GM06990 (cell line): ENCODE results near the gene HDGFL3.
A peak's percentile ranks its signal among the peaks of the same experiment; 100 is the strongest.

Source experiments
- DNase-seq: peaks from one replicate; pipeline ENCODE4 v3.0.0-alpha.2; 2011; ENCODE audit not compliant: insufficient read length; ENCODE audit errors: extremely low read depth
- H3K27me3 ChIP-seq: replicated peaks from 2 replicates; pipeline ENCODE4 v1.6.0; 2011; ENCODE audit warnings: low read length; ENCODE audit not compliant: control insufficient read depth, insufficient read depth
- H3K36me3 ChIP-seq: 2 replicates; pipeline ENCODE4 v1.5.1; 2011; ENCODE audit warnings: low read length; ENCODE audit not compliant: control insufficient read depth, insufficient read depth
- H3K4me3 ChIP-seq: replicated peaks from 2 replicates; pipeline ENCODE4 v1.5.1; 2011; ENCODE audit warnings: low read depth, mild to moderate bottlenecking, control low read depth, low read length
- CTCF ChIP-seq: IDR thresholded peaks from 2 replicates; pipeline ENCODE4 v1.5.1; 2011; ENCODE audit warnings: low read length, control low read depth, mild to moderate bottlenecking, inconsistent platforms; ENCODE audit not compliant: insufficient read depth, poor library complexity, severe bottlenecking

The HDGFL3 gene

DNA sequence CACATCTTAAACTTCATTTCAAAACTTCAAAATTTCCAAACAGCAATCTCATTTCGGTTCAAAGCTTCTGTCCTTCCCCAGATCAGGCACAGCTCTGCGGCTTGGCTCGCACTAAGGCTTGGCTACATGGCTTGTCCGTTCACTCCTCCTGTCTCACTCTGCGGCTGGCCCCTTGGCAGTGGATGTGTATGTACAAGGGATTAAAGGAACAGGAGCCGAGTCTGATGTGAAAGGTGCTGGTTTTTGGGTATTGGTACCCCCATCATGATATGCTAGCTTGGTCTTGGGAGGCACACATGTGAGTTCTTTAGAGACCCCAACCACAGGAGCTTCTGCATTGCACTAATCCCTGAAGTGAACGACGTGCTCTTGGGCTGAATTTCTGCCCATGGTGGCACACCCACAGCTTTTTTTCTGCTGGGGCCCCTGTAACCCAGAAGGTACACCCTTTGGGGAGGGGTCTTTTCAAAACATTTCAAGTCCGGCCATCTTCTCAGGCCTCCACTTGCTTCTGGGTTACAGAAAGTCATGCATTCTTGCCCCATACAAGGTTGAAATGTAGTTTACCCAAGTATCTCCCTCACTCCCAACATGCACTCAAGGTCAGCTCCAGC, 87.5 kb downstream of the HDGFL3 start:
- no peak overlapping the region for H3K4me3 ChIP-seq
- H3K36me3 ChIP-seq, result no peaks in the 10 kb centered on the region; the same call in 1 of the 2 replicates
- DNase-seq, result no peak
- H3K27me3 ChIP-seq, result no peaks in the 10 kb centered on the region
- no peak for TF ChIP-seq CTCF

GRCh38 chr15:83118968-83119367, 88.7 kb downstream of the HDGFL3 start:
- Histone ChIP-seq H3K4me3 (no peak overlapping the region), H3K36me3 (no peaks in the 10 kb centered on the region; the same call in 1 of the 2 replicates), H3K27me3 (no peaks in the 10 kb centered on the region)
- no peak for DNase-seq
- TF ChIP-seq CTCF, result no peak

GRCh38 chr15:83118291-83118827, 89.3 kb downstream of the HDGFL3 start:
- Histone ChIP-seq H3K27me3 (no peaks in the 10 kb centered on the region), H3K4me3 (no peak overlapping the region), H3K36me3 (no peaks in the 10 kb centered on the region; the same call in 1 of the 2 replicates)
- no peak for DNase-seq
- no peak for TF ChIP-seq CTCF

- TF ChIP-seq CTCF, result no peak
- Histone ChIP-seq H3K36me3 (no peaks in the 10 kb centered on the region), H3K27me3 (no peaks in the 10 kb centered on the region), H3K4me3 (no peak overlapping the region)
- peak; percentile 52 for DNase-seq
These were observed 91.6 kb downstream of the HDGFL3 start for GRCh38 chr15:83115831-83116565.

DNA sequence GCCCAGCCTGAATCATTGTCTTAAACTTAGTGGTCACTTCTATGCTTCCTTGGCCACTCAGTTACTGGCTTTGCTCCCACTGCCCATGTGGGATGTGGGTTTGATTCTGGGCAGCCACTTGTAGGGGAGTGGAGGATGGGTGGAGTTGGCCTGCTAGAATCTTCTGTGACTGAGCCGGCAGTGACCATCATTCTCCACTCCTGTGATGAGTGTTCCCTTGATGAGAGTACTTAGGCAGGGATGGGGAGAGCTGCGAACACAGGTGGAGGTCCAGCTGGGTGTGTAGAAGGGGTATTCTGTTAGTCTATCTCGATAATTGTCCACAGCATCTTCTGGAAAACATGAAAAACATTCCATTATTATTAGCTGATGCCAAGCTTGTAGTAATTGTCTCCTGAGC, 92.2 kb downstream of the HDGFL3 start:
- TF ChIP-seq CTCF, result no peak
- no peaks in the 10 kb centered on the region for H3K27me3 ChIP-seq
- DNase-seq, result no peak

More for the DNA sequence above, 92.2 kb downstream of the HDGFL3 start:
- Histone ChIP-seq H3K4me3 (no peak overlapping the region), H3K36me3 (no peaks in the 10 kb centered on the region)
